Fibroblast of lung (primary cell): ENCODE results near the gene TKT.

ENCODE experiments used
- EZH2 ChIP-seq: IDR thresholded peaks from 2 replicates; pipeline ENCODE4 v1.5.1; 2012; ENCODE audit warnings: low read length, control low read depth, mild to moderate bottlenecking; ENCODE audit errors: missing control alignments
- TF ChIP-seq, protein P1 (sequence below), 2 donors: IDR thresholded peaks in 1 of 2; conservative IDR thresholded peaks in 1 of 2; 1 replicate in 1 of 2; 2 replicates in 1 of 2; pipeline ENCODE4 v1.5.1; 2011 to 2012; ENCODE audit warnings: low read length in 2 of 2, control low read depth in 1 of 2, inconsistent platforms in 1 of 2, low read depth in 1 of 2, mild to moderate bottlenecking in 1 of 2

DNA sequence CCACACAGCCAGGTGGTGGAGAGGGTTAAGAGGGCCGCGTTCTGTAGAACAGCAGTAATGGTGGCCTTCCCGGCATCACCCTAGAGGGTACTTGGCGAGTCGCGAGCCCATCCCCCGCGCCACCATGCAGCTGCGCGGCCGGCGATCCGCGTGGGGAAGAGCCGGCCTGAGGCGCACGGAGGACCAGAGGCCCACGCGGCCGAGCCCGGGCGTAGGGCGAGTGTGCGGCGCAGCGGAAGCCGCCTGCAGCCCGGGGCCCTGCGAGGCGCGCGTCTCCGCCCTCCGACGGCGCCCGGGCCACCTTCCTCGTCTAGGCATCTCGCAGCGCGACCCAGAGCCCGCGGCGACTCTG is 423 bp downstream of the TKT start:
- TF ChIP-seq, protein P1, sequence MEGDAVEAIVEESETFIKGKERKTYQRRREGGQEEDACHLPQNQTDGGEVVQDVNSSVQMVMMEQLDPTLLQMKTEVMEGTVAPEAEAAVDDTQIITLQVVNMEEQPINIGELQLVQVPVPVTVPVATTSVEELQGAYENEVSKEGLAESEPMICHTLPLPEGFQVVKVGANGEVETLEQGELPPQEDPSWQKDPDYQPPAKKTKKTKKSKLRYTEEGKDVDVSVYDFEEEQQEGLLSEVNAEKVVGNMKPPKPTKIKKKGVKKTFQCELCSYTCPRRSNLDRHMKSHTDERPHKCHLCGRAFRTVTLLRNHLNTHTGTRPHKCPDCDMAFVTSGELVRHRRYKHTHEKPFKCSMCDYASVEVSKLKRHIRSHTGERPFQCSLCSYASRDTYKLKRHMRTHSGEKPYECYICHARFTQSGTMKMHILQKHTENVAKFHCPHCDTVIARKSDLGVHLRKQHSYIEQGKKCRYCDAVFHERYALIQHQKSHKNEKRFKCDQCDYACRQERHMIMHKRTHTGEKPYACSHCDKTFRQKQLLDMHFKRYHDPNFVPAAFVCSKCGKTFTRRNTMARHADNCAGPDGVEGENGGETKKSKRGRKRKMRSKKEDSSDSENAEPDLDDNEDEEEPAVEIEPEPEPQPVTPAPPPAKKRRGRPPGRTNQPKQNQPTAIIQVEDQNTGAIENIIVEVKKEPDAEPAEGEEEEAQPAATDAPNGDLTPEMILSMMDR (conservative IDR thresholded peaks at IDR 0.05 in 1 of 2, IDR thresholded peaks at IDR 0.05 in 1 of 2; ENCODE audit: low read depth in 1 of 2, low read length in 2 of 2), result no peak
- no peak for TF ChIP-seq EZH2
